ENCODE results near the gene GPC6. TPM values are rescaled to one million over a fixed set of nuclear protein-coding genes. Genes with fewer than 3 reads are reported as not detected.

Gene GPC6
- polyA plus RNA-seq, 1 donor (not counting 4 experiments of a cell fraction or from before 2014, with no cell fraction given) = 0.42 TPM

GRCh38 chr13:94333131-94333820 lies 1106.7 kb downstream of the GPC6 start:
- Histone ChIP-seq H3K9me3 (ENCODE audit: control insufficient read depth, low read depth, low read length) (no peaks in the 10 kb centered on the region), H3K27ac (ENCODE audit: control insufficient read depth, insufficient read depth, low read length) (no peak overlapping the region), H3K79me2 (ENCODE audit: control insufficient read depth, insufficient read depth, low read length) (no peaks in the 10 kb centered on the region), H3K4me2 (ENCODE audit: control insufficient read depth, extremely low read depth, insufficient read depth, low read depth, low read length) (no peak overlapping the region), H3K36me3 (ENCODE audit: control insufficient read depth in 2 of 2, extremely low read depth in 1 of 2, insufficient read depth in 2 of 2, low read length in 2 of 2) (no peaks in the 10 kb centered on the region), H3K4me3 (ENCODE audit: control insufficient read depth in 2 of 3, extremely low read depth in 1 of 3, insufficient read depth in 2 of 3, low read depth in 1 of 3, low read length in 3 of 3) (no peak overlapping the region), H3K27me3 (ENCODE audit: control insufficient read depth, extremely low read depth, insufficient read depth, low read length) (no peaks in the 10 kb centered on the region), H3K9me1 (ENCODE audit: control insufficient read depth, extremely low read depth, insufficient read depth, low read length) (no peaks in the 10 kb centered on the region), H2AFZ (ENCODE audit: control insufficient read depth, low read length) (no peak overlapping the region), H3K9ac (ENCODE audit: control insufficient read depth, extremely low read depth, insufficient read depth, low read length) (no peak overlapping the region), H3K4me1 (ENCODE audit: control insufficient read depth, extremely low read depth, insufficient read depth, low read length) (peaks cover 11% of the 10 kb centered on the region), H4K20me1 (ENCODE audit: control insufficient read depth, extremely low read depth, insufficient read depth, low read length) (no peaks in the 10 kb centered on the region)
- TF ChIP-seq EZH2 (IDR thresholded peaks at IDR 0.05; ENCODE audit: low read length) (no peak), CTCF (optimal IDR thresholded peaks at IDR 0.05 in 1 of 3, IDR thresholded peaks at IDR 0.05 in 1 of 3, conservative IDR thresholded peaks at IDR 0.05 in 1 of 3; ENCODE audit: extremely low read depth in 1 of 3, insufficient read depth in 2 of 3, low read length in 3 of 3) (no peak)
- DNase-seq (ENCODE audit: low read depth, low spot score) = no peak
- dilution Hi-C loops (cut with MboI; ENCODE audit: extremely low pct_ligation_motif_present, low sequenced_read_pairs) = no loop called here
- FAIRE-seq = no peak

- H3K9ac ChIP-seq (ENCODE audit: control insufficient read depth, extremely low read depth, insufficient read depth, low read length) = no peak overlapping the region
- H3K4me2 ChIP-seq (ENCODE audit: control insufficient read depth, extremely low read depth, insufficient read depth, low read depth, low read length) = no peak overlapping the region
- TF ChIP-seq EZH2 (IDR thresholded peaks at IDR 0.05; ENCODE audit: low read length) (no peak), CTCF (optimal IDR thresholded peaks at IDR 0.05 in 1 of 3, IDR thresholded peaks at IDR 0.05 in 1 of 3, conservative IDR thresholded peaks at IDR 0.05 in 1 of 3; ENCODE audit: extremely low read depth in 1 of 3, insufficient read depth in 2 of 3, low read length in 3 of 3) (no peak)
- H3K9me1 ChIP-seq (ENCODE audit: control insufficient read depth, extremely low read depth, insufficient read depth, low read length) = no peaks in the 10 kb centered on the region
- no peaks in the 10 kb centered on the region for H3K79me2 ChIP-seq (ENCODE audit: control insufficient read depth, insufficient read depth, low read length)
- no peaks in the 10 kb centered on the region for H3K4me1 ChIP-seq (ENCODE audit: control insufficient read depth, extremely low read depth, insufficient read depth, low read length)
- no peaks in the 10 kb centered on the region for H3K27me3 ChIP-seq (ENCODE audit: control insufficient read depth, extremely low read depth, insufficient read depth, low read length)
- no peaks in the 10 kb centered on the region for H4K20me1 ChIP-seq (ENCODE audit: control insufficient read depth, extremely low read depth, insufficient read depth, low read length)
- DNase-seq (ENCODE audit: low read depth, low spot score) = no peak
- H3K4me3 ChIP-seq (ENCODE audit: control insufficient read depth in 2 of 3, extremely low read depth in 1 of 3, insufficient read depth in 2 of 3, low read depth in 1 of 3, low read length in 3 of 3) = no peak overlapping the region
- H2AFZ ChIP-seq (ENCODE audit: control insufficient read depth, low read length) = no peak overlapping the region
- no peak overlapping the region for H3K27ac ChIP-seq (ENCODE audit: control insufficient read depth, insufficient read depth, low read length)
- dilution Hi-C loops (cut with MboI; ENCODE audit: extremely low pct_ligation_motif_present, low sequenced_read_pairs) = no loop called here
- no peaks in the 10 kb centered on the region for H3K36me3 ChIP-seq (ENCODE audit: control insufficient read depth in 2 of 2, extremely low read depth in 1 of 2, insufficient read depth in 2 of 2, low read length in 2 of 2)
- no peak for FAIRE-seq
- no peaks in the 10 kb centered on the region for H3K9me3 ChIP-seq (ENCODE audit: control insufficient read depth, low read depth, low read length)
Measured at GRCh38 chr13:94335761-94336526, 1109.3 kb downstream of the GPC6 start.

Data from keratinocyte (primary cell).